ENCODE measurements around the gene SAP30BP.

Gene SAP30BP

DNA sequence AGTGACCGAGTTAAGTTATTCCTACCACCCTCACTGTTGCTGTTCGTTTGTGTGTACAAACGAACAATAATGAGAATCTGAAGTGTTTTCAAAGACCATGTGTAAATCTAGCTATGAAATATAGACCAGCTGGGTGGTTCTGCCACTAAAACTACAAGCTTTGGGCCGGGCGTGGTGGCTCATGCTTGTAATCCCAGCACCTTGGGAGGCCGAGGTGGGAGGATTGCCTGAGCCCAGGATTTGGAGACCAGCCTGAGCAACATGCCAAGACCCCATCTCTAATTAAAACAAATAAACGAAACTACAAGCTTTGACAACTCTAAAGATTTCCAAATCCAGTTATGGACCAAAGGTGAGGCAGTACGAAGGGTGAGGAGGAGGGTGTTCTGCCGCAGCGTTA, 1.2 kb upstream of the SAP30BP start:
- Histone ChIP-seq H3K79me2 (ENCODE audit: insufficient read depth, low read length) (peaks cover 53% of the 10 kb centered on the region), H2AFZ (ENCODE audit: low read depth, low read length) (no peak overlapping the region), H4K20me1 (ENCODE audit: insufficient read depth, low read length) (peaks cover 2% of the 10 kb centered on the region; the same call in 1 of the 2 replicates), H3K36me3 (ENCODE audit: insufficient read depth, low read length) (peaks cover 46% of the 10 kb centered on the region), H3K9me3 (ENCODE audit: insufficient read depth, low read length, severe bottlenecking) (no peaks in the 10 kb centered on the region), H3K4me3 (ENCODE audit: low read depth in 1 of 2, low read length in 2 of 2) (peak overlapping the region; percentile 75 to 86; a peak in 3 of 4 replicates), H3K4me1 (ENCODE audit: insufficient read depth, low read length) (peaks cover 42% of the 10 kb centered on the region), H3K27ac (ENCODE audit: low read length) (peak overlapping the region; percentile 82), H3K4me2 (ENCODE audit: insufficient read depth, low read length) (peak overlapping the region; percentile 90), H3K9ac (ENCODE audit: low read depth, low read length) (peak overlapping the region; percentile 67), H3K27me3 (ENCODE audit: insufficient read depth, low read length, poor library complexity) (no peaks in the 10 kb centered on the region)
- ATAC-seq (ENCODE audit: insufficient read depth, low read depth) (no peak), DNase-seq (no peak)
- TF ChIP-seq, protein P1, sequence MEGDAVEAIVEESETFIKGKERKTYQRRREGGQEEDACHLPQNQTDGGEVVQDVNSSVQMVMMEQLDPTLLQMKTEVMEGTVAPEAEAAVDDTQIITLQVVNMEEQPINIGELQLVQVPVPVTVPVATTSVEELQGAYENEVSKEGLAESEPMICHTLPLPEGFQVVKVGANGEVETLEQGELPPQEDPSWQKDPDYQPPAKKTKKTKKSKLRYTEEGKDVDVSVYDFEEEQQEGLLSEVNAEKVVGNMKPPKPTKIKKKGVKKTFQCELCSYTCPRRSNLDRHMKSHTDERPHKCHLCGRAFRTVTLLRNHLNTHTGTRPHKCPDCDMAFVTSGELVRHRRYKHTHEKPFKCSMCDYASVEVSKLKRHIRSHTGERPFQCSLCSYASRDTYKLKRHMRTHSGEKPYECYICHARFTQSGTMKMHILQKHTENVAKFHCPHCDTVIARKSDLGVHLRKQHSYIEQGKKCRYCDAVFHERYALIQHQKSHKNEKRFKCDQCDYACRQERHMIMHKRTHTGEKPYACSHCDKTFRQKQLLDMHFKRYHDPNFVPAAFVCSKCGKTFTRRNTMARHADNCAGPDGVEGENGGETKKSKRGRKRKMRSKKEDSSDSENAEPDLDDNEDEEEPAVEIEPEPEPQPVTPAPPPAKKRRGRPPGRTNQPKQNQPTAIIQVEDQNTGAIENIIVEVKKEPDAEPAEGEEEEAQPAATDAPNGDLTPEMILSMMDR (IDR thresholded peaks at IDR 0.05; ENCODE audit: borderline replicate concordance, extremely low read depth, low read length, poor library complexity, severe bottlenecking) = no peak
- TF ChIP-seq EZH2 (IDR thresholded peaks at IDR 0.05; ENCODE audit: borderline replicate concordance, low read depth, low read length, severe bottlenecking) = no peak

DNA sequence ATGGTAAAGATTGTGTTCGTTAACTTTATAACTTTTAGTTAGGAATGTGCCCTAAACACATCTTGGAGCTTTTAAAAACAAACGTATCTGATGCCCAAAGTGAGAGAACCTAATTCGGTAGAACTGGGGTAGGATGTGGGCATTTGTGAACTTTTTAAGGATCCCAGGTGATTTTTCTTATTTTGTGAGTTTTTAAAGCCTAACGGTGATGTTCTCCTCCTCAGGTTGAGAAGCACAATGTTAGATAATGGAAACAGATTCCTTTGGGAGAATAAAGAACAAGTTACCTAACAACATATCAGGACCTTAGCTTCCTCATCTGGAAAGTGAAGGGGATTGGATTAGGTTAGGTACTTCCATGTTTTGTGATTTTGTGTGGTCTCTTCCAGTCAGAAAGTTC, 687 bp downstream of the SAP30BP start:
- no peaks in the 10 kb centered on the region for H3K27me3 ChIP-seq (ENCODE audit: insufficient read depth, low read length, poor library complexity)
- peak overlapping the region; percentile 75 for H2AFZ ChIP-seq (ENCODE audit: low read depth, low read length)
- DNase-seq (no peak), ATAC-seq (ENCODE audit: insufficient read depth, low read depth) (no peak)
- H3K9me3 ChIP-seq (ENCODE audit: insufficient read depth, low read length, severe bottlenecking) = no peaks in the 10 kb centered on the region
- peaks cover 42% of the 10 kb centered on the region for H3K4me1 ChIP-seq (ENCODE audit: insufficient read depth, low read length)
- H3K4me2 ChIP-seq (ENCODE audit: insufficient read depth, low read length) = peak overlapping the region; percentile 90
- H3K27ac ChIP-seq (ENCODE audit: low read length) = peak overlapping the region; percentile 81
- H3K79me2 ChIP-seq (ENCODE audit: insufficient read depth, low read length) = peaks cover 67% of the 10 kb centered on the region
- peak overlapping the region; percentile 75 to 86 for H3K4me3 ChIP-seq (ENCODE audit: low read depth in 1 of 2, low read length in 2 of 2)
- H4K20me1 ChIP-seq (ENCODE audit: insufficient read depth, low read length) = peaks cover 12% of the 10 kb centered on the region; the same call in 1 of the 2 replicates
- TF ChIP-seq EZH2 (IDR thresholded peaks at IDR 0.05; ENCODE audit: borderline replicate concordance, low read depth, low read length, severe bottlenecking) = no peak
- TF ChIP-seq, protein P1 (IDR thresholded peaks at IDR 0.05; ENCODE audit: borderline replicate concordance, extremely low read depth, low read length, poor library complexity, severe bottlenecking) = no peak
- H3K36me3 ChIP-seq (ENCODE audit: insufficient read depth, low read length) = peaks cover 47% of the 10 kb centered on the region
- peak overlapping the region; percentile 67 for H3K9ac ChIP-seq (ENCODE audit: low read depth, low read length)

DNA sequence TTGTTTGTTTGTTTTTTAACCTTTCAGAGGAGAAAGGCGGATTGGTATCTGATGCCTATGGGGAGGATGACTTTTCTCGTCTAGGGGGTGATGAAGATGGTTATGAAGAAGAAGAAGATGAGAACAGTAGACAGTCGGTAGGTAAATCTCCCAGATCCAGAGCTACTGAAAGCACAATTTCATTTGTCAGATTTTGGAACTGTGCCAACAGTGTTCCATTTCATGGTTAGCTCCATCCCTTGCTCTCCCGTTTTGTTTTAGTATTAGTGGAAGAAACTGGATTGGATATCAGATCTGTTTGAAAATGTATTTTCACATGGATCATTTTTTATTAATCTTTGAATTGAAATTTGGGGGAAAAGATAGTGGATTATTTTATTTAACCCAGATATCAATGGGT, 1.4 kb downstream of the SAP30BP start:
- Histone ChIP-seq H2AFZ (ENCODE audit: low read depth, low read length) (no peak overlapping the region), H3K36me3 (ENCODE audit: insufficient read depth, low read length) (peaks cover 53% of the 10 kb centered on the region), H3K79me2 (ENCODE audit: insufficient read depth, low read length) (peaks cover 67% of the 10 kb centered on the region), H4K20me1 (ENCODE audit: insufficient read depth, low read length) (peaks cover 12% of the 10 kb centered on the region; the same call in 1 of the 2 replicates), H3K4me3 (ENCODE audit: low read depth in 1 of 2, low read length in 2 of 2) (peak overlapping the region; percentile 75 to 86; a peak in 3 of 4 replicates), H3K9ac (ENCODE audit: low read depth, low read length) (peak overlapping the region; percentile 67), H3K9me3 (ENCODE audit: insufficient read depth, low read length, severe bottlenecking) (no peaks in the 10 kb centered on the region), H3K4me2 (ENCODE audit: insufficient read depth, low read length) (peak overlapping the region; percentile 90), H3K27ac (ENCODE audit: low read length) (peak overlapping the region; percentile 81; the same call in 1 of the 2 replicates), H3K27me3 (ENCODE audit: insufficient read depth, low read length, poor library complexity) (no peaks in the 10 kb centered on the region), H3K4me1 (ENCODE audit: insufficient read depth, low read length) (peaks cover 42% of the 10 kb centered on the region)
- no peak for TF ChIP-seq EZH2 (IDR thresholded peaks at IDR 0.05; ENCODE audit: borderline replicate concordance, low read depth, low read length, severe bottlenecking)
- TF ChIP-seq, protein P1 (IDR thresholded peaks at IDR 0.05; ENCODE audit: borderline replicate concordance, extremely low read depth, low read length, poor library complexity, severe bottlenecking) = no peak
- DNase-seq = no peak
- no peak for ATAC-seq (ENCODE audit: insufficient read depth, low read depth)
